ENCODE results near the gene GPR141.

GPR141 gene

DNA sequence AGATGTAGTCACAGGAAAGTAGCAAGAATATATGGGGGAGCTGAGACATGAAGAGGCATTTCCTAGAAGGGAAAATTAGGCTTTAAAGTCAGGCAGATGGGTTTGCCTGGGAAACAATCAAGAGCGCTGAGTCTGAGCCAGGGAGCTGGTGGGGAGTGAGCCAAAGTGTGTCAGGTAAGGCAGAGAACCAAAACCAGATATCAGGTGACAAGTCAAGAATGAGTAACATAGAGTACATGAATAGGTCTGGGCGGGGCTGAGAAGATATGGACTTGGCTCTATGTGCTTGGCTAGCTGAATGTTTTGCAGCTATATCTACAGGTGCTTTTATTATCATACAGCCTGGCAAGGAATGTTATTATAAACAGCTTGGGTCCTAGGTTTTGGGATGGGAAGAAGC is 49.3 kb downstream of the GPR141 start:
- DNase-seq = no peak

GRCh38 chr7:37735196-37735595 is 51.6 kb downstream of the GPR141 start:
- no peak for DNase-seq

DNA sequence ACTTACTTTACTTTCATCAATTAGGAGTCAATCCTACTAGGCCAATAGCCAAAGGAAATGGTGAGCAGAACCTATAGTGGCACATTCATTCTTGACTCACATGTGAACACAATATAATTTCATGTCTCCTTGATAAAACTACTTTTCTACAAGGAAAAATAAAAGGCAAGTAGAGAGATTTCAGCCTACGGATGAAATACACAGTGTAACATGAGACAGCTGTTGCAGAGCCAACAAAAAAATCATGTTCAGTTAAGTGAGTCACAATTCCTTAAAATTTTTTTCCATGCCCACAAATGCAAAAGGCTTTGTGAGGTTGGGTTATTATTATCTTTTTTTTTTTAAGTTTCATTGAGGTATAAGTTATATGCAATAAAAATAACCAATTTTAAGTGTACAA is 54.8 kb downstream of the GPR141 start:
- DNase-seq = no peak

- DNase-seq = no peak
These were observed 56.8 kb downstream of the GPR141 start for GRCh38 chr7:37740398-37740797.

- DNase-seq = no peak
These were observed 58.2 kb downstream of the GPR141 start for GRCh38 chr7:37741776-37742175.

DNA sequence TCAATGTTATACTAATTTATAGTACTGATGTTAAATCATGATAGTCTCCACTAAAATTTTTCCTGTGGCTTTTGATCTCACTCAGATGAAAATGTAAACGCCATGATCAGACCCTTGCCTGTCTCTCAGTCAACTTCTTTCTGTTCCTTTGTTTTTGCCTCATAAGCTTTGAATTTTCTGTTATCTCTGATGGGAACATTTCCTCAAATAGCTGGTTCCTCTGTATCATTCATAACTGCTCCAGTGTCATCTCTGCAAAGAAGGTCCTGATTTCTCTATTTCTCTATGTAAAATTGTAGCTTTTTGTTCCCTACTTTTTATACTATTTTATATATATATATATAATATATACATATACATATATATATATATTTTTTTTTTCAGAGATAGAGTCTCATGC is 67.5 kb downstream of the GPR141 start:
- no peak for DNase-seq

DNA sequence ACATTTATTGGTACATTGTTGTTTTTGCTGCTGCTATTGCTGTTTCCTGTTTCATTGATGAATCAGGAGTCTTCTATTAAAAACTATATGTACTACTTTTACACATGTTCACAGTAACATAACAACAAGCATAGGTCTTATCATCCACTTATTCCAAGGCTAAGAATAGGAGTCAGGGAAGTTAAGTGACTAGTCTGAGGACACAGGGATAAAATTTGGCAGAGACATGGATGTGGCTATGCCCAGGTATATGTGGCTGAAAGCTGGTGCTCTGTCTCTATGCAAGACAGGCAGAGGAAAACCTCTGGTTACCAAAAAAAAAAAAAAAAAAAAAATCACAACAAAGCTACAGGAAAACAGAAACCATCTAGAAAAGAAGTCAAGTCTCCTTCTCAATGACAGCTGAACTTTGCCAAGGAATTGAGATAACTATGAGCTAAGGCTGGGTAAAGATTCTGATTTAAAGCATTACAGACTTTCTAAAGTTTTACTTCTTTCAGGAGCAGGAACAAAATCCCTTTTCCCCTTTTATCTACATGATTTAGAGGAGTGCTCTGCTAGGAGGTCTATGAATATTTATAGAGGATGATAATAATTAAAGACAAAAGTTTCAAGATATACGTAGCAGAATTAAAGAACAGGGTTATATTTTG is 70.0 kb downstream of the GPR141 start:
- no peak for DNase-seq

DNA sequence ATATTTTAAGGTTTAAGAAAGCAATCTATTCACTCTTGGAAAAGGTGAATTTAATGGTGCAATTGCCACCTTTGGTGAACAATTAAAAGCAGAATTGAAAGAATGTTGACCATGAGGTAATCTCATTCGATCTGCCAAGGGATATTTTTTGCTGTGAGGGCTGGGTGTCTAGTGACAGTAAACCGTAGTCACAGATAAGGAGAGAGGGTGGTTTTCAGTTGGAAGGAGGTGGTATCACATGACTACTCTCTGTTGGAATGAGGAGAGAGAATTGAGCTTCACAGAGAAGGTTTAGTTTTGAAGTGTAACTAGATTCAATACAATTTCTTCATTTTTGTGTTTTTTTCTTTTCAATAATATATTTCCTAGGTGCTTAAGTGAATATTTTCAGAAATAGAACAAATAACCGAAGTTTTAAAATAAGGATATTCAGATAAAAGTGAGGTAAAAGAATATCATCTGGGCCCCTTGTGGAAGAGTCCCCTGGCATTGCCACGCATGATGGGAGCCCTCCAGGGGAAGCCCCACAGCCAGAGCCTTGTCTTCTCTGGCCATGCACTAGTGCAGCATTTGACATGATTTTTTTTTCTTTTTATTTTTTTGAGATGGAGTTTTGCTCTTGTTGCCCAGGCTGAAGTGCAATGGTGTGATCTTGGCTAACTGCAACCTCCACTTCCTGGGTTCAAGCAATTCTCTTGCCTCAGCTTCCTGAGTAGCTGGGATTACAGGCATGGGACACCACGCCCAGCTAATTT is 73.4 kb downstream of the GPR141 start:
- no peak for DNase-seq

DNA sequence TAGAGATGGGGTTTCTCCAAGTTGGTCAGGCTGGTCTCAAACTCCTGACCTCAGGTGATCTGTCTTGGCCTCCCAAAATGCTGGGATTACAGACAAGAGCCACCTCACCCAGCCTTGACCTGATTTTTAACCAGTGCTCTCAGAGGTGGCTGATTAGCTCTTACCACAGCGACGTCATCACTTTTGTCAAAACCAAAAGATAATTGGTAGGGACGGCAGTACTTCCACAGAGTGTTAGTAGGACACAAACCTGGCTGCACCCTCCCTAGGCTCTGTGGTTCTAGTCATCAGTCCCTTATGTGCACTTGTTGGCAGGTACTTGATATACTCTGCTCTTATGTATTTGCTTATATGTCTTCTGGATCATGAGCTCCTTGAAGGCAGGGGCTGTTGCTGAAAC is 74.0 kb downstream of the GPR141 start:
- no peak for DNase-seq

DNA sequence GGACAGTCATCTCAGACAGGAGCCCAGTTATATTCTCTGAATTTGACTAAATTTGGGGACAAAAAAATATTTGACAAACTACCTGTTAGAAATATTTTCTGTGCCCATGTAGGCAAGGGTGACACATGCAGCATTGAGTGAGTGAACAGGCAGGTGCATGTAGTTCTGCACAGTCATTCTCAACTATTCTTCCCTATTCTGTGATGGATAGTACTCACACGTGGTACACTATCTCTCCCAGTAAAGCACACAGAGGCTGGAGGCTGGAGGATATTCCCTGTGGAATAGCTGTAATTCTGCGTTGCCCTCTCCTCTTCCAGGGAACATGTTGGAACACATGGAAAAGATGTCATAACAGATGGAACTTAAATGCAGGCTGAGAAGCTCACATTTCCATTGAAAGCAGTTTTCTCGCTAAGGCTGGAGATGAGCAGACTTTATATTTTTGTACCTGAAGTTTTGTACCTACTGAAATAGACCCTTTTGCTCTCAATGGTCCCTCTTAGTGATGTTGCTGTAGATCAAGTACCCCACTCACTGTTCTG is 75.0 kb downstream of the GPR141 start:
- DNase-seq = no peak

DNA sequence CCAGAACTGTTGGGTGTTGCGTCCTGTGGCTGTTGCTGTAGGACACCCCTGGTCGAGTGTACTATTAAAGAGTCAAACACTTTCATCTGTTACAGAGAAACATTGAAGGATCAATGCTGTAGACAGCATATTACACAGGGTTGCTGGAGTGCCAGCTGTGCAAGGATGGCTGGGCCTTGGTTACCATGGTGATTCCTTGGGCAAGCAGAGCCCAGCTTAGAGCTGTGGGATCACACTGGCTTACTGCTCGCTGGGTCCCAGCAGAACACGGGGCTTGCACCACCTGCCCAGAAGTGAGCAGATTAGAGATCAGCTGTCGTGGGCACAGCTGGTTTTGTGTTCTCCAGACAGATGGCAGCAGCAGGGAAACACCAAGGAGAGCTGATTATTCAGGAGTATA is 76.0 kb downstream of the GPR141 start:
- DNase-seq = peak in 1 of 2 experiments; percentile 9

DNA sequence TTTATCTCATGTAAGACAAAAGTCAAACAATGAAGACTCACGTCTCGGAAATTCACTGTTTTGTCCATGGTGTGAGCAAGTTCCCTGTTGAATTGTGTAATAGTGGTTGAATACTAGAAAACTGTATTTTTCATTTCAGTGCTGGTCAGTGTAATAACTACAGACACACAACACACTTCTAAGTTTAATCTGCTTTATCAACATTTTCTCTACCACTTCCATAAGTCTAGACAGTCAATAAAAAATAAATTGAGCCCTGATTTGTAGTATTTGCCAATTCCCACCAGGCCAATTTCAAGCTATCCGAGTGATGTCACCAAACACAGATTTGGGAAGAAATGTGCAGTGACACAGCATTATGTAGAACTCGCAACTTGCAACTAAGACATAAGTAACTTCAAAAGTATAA is 81.9 kb downstream of the GPR141 start:
- DNase-seq = no peak

GRCh38 chr7:37765872-37766525 is 82.4 kb downstream of the GPR141 start:
- no peak for DNase-seq

DNA sequence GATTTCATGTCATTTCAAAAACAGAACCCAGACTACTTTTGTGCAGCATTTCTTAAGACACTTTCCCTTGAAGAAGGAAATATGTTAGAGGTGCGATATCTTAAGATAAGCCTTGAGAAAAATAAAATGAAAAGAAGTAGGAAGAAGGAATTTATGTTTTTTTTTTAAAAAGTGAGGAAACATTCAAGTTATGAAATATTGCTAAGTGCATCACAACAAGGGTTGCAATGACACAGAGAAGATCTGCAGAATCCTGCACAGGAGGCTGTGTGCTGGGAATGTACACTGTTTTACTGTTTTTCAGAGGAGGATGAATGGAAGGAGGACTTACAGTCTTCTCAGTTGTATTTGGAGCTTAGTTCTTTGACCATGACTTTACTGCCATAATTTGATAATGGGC is 85.0 kb downstream of the GPR141 start:
- DNase-seq = no peak

DNA sequence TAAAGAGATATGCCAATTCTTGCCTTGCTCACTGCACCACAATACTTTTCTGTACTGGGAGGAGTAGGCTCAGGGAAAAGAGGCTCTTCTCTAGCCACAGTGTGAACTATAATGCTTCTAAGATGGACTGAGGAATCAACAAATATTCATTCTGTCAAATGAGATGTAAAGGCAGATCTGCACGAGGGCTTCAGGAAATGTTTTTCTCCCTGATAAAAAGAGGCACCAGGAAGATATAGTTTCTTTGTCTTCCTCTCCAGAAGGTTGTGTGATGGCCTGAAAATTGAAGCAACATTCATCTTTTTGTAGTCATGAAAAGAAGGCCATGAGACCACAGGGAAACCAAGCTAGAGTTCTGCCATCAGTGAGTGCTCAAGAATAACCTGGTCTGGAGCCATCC is 85.7 kb downstream of the GPR141 start:
- DNase-seq = no peak

- DNase-seq = no peak
These were observed 86.2 kb downstream of the GPR141 start for GRCh38 chr7:37769726-37770125.

GRCh38 chr7:37770838-37771237 is 87.3 kb downstream of the GPR141 start:
- no peak for DNase-seq

GRCh38 chr7:37771342-37771741 is 87.8 kb downstream of the GPR141 start:
- no peak for DNase-seq

DNA sequence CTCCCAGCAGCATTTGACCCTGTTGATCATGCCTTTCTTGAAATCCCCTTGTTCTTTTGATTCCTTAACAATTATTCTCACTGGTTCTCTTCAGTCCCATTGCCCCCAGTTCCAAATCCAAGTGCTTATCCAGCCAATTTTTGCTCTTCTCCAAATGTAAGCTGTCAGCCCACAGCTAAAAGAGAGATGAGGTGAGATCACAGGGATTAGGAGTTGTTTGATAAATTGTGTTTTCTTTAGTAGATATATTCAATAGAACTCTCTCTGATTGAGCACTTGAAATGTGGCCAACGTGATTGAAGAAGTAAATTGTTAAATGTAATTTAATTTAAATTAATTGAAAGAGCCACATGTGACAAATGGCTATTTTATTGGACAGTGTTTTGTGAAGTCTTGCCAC is 88.2 kb downstream of the GPR141 start:
- DNase-seq = no peak

DNA sequence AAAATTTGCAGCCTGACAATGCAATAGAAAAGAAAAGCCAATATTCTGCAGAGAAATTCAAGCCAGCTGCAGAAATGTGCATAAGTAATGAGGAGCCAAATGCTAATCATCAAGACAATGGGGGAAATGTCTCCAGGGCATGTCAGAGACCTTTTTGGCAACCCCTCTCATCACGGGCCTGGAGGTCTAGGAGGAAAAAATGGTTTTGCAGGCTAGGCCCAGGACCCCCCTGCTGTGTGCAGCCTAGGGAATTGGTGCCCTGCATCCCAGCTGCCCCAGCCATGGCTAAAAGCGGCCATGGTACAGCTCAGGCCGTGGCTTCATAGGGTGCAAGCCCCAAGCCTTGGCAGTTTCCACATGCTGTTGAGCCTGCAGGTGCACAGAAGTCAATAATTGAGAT is 92.4 kb downstream of the GPR141 start:
- no peak for DNase-seq

DNA sequence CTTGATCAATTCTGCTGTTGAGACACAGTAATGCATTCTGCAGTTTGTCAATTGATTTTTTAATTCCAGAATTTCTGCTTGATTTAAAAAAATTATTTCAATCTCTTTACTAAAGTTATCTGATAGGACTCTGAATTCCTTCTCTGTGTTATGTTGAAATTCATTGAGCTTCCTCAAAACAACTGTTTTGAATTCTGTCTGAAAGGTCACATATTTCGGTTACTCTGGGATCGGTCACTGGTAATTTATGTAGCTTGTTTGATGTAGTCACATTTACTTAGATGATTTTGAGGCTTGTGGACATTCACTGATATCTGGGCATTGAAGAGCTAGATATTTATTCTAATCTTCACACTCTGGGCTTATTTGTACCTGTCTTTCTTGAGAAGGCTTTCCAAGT is 97.6 kb downstream of the GPR141 start:
- DNase-seq = no peak

DNA sequence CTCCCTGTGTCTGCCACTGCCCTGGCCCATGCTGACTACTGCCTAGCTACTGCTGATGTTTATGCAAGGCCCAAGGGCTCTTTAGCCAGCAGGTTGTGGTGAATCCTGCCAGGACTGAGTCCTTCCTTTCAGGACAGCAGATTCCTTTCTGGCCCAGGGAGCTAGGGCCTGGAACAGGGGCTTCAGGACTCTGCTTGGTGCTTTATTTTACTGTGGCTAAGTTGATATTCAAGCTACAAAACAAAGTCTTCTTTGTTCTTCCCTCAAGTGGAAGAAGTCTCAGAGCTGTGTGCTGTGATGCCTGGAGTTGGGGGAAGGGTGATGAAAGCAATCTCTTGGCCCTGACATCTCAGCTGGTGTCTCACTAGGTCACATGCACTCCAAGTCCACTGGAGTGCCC is 98.6 kb downstream of the GPR141 start:
- DNase-seq = no peak

- DNase-seq = no peak
These were observed 100.4 kb downstream of the GPR141 start for GRCh38 chr7:37784015-37784414.

Data from NCI-H2081 (cell line).